Nephron progenitor cell (in vitro differentiated cells): ENCODE results near the gene OR51E2.

Experiments
- DNase-seq: peaks from one replicate; pipeline ENCODE4 v3.0.0; 2021
- H3K27ac Mint-ChIP-seq: 2 replicates; pipeline ENCODE4 v1.8.0; 2021; ENCODE audit warnings: mild to moderate bottlenecking, moderate library complexity, mixed read lengths
- H3K27me3 Mint-ChIP-seq: 2 replicates; pipeline ENCODE4 v1.8.0; 2021; ENCODE audit warnings: mild to moderate bottlenecking, low read depth, mixed read lengths; ENCODE audit not compliant: poor library complexity
- H3K36me3 Mint-ChIP-seq: 2 replicates; pipeline ENCODE4 v1.8.0; 2021; ENCODE audit warnings: low read depth, mixed read lengths
- H3K4me1 Mint-ChIP-seq: 2 replicates; pipeline ENCODE4 v1.8.0; 2021; ENCODE audit warnings: mixed read lengths
- H3K4me3 Mint-ChIP-seq: 2 replicates; pipeline ENCODE4 v1.8.0; 2021; ENCODE audit warnings: mild to moderate bottlenecking, moderate library complexity, mixed read lengths
- H3K9me3 Mint-ChIP-seq: 2 replicates; pipeline ENCODE4 v1.8.0; 2021; ENCODE audit warnings: mild to moderate bottlenecking, moderate library complexity, mixed read lengths
- CTCF ChIP-seq: fragments of 200-600 bp; sonication (generic); IDR thresholded peaks from 2 replicates; pipeline ENCODE4 v1.5.0; 2021; ENCODE audit warnings: antibody characterized with exemption

Gene OR51E2

DNA sequence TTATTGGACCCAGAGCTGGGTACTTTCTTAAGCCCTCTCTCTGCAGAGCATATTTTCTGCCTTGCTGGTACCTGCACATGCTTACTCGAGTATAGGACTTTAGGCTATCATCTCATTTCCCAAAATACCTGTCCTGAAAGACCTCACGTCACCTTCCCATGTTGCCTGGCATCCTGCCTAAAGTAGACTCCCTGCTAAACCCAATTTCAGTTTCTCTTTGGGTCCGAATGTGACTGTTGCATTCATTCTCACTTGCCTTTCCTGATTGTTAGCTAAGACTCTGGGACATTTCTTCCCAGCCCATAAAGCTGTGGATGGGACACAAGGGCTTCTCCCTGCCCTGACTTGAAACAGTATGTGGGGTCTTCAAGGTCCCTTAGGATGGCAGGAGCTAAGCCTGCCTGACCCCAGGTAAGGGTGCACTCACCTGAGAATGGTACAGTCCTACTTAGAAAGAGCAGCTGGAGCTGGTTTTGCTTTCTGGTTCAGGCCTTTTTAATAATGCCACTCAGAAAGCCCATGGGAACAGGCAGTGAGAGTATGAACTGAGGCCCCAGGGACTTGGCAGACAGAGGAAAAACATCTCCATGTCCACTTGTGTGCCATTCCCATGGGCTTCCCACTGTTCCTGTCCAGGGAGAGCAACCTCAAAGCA, 12.9 kb downstream of the OR51E2 start:
- no peak for DNase-seq
- H3K4me3 Mint-ChIP-seq, result no peak overlapping the region
- H3K9me3 Mint-ChIP-seq, result no peaks in the 10 kb centered on the region
- H3K27ac Mint-ChIP-seq, result no peak overlapping the region
- H3K27me3 Mint-ChIP-seq, result peaks cover 3% of the 10 kb centered on the region
- no peaks in the 10 kb centered on the region for H3K36me3 Mint-ChIP-seq
- TF ChIP-seq CTCF, result no peak
- peaks cover 17% of the 10 kb centered on the region for H3K4me1 Mint-ChIP-seq

DNA sequence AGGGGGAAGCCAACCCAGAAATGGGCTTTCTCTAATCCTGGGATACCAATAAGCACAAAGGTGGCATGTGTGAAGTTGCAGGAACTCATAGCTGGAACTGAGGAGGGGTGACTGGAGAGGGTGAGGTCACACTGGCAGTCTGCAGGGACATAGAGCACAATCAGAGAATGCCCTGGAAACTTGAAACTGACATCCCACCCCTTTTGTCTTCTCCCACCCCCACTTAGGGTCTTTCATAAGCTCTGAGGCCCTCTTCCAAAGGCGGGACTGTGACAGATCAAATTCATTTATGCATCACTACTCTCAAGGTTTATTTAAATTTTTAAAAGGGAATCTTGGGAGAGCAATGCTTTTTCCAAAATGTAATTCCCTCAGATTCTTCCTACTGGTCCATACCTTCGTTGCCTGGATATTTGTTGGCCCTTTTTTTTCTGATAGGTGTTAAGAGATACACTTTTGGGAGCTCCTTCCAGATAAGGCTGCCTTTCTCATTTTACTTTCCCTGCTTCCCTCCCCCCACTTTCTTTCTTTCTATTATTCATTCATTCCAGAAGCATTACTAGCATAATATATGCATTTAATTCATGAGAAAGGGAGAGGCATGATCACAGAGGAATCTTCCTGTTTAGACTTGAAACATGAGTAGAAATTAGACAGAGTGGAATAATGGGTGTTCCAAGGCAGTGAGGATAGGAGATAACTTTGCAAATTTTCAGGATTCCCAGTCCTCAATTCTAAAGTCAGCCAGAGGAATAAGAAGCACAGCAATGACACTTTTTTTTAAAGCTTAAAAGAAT, 14.8 kb downstream of the OR51E2 start:
- Mint-ChIP-seq H3K9me3 (no peaks in the 10 kb centered on the region), H3K4me1 (peaks cover 17% of the 10 kb centered on the region), H3K36me3 (no peaks in the 10 kb centered on the region), H3K27ac (peak overlapping the region; percentile 1), H3K27me3 (peaks cover 3% of the 10 kb centered on the region), H3K4me3 (no peak overlapping the region)
- TF ChIP-seq CTCF, result no peak
- no peak for DNase-seq

- Mint-ChIP-seq H3K9me3 (no peaks in the 10 kb centered on the region), H3K27me3 (peaks cover 3% of the 10 kb centered on the region), H3K4me3 (no peak overlapping the region), H3K36me3 (no peaks in the 10 kb centered on the region), H3K4me1 (peaks cover 17% of the 10 kb centered on the region), H3K27ac (no peak overlapping the region)
- no peak for TF ChIP-seq CTCF
- DNase-seq, result no peak
These were observed 17.3 kb downstream of the OR51E2 start for GRCh38 chr11:4680341-4680740.

- H3K9me3 Mint-ChIP-seq, result no peaks in the 10 kb centered on the region
- H3K4me1 Mint-ChIP-seq, result peaks cover 19% of the 10 kb centered on the region
- TF ChIP-seq CTCF, result no peak
These were observed 19.7 kb downstream of the OR51E2 start for GRCh38 chr11:4677948-4678347.

GRCh38 chr11:4673781-4674180, 23.9 kb downstream of the OR51E2 start:
- TF ChIP-seq CTCF, result no peak
- Mint-ChIP-seq H3K27me3 (no peaks in the 10 kb centered on the region), H3K4me3 (no peak overlapping the region), H3K36me3 (no peaks in the 10 kb centered on the region), H3K4me1 (peaks cover 25% of the 10 kb centered on the region), H3K27ac (no peak overlapping the region), H3K9me3 (no peaks in the 10 kb centered on the region)
- DNase-seq, result no peak

More at GRCh38 chr11:4677948-4678347, 19.7 kb downstream of the OR51E2 start:
- H3K27me3 Mint-ChIP-seq, result peaks cover 1% of the 10 kb centered on the region
- no peak overlapping the region for H3K4me3 Mint-ChIP-seq
- no peak for DNase-seq
- H3K36me3 Mint-ChIP-seq, result no peaks in the 10 kb centered on the region
- H3K27ac Mint-ChIP-seq, result no peak overlapping the region

GRCh38 chr11:4672470-4672869, 25.2 kb downstream of the OR51E2 start:
- TF ChIP-seq CTCF, result no peak
- Mint-ChIP-seq H3K36me3 (no peaks in the 10 kb centered on the region), H3K27ac (no peak overlapping the region), H3K27me3 (no peaks in the 10 kb centered on the region), H3K4me1 (peaks cover 25% of the 10 kb centered on the region), H3K9me3 (no peaks in the 10 kb centered on the region), H3K4me3 (no peak overlapping the region)
- DNase-seq, result no peak
